ENCODE measurements around the gene OTOP3. TPM values are rescaled to one million over a fixed set of nuclear protein-coding genes. Genes with fewer than 3 reads are reported as not detected.
A peak's percentile ranks its signal among the peaks of the same experiment; 100 is the strongest.

The OTOP3 gene
- total RNA-seq, 1 experiment from 2014 or later = not detected

DNA sequence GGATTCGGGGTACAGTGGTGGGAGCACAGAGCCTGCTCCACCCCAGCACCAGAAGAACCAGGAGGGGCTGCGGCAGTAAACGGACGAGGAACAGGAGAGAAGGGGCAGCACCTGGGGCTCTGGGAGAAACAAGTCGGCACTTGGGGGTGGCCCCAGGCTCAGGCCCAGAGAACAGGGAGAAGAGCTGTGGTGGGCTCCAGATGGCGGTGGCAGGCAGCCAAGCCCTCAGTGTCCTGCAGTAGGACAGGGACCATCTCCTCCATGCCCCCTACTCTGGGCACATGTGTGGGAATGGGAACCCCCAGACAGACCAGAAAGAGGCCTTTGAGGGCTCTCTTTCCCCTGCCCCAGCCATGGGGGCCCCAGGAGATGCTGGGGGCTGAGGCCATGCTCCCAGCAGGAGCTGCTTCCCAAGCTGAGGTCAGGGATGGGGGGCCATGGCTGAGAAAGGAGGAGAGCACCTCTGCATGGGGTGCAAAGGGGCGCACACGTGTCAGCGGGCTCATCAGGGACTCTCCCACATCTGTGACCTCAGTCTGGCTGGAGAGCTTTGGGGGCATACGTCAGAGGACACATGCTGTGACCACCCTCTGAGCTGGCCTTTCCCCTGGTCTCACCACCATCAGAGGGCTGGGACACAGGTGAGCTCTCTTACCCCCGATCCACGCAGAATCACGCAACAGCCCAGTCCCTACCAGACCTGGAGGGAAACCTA lies 19.4 kb upstream of the OTOP3 start:
- Mint-ChIP-seq H3K9me3 (peaks cover 0 to 2% of the 10 kb centered on the region in 2 experiments; a peak in 2 of 5 replicates), H3K4me1 (peaks cover 18 to 33% of the 10 kb centered on the region in 2 experiments), H3K4me3 (no peak overlapping the region), H3K36me3 (ENCODE audit: insufficient read depth in 1 of 3, low read depth in 3 of 3) (peaks cover 0 to 3% (median 3%) of the 10 kb centered on the region in 3 experiments; a peak in 4 of 7 replicates), H3K27me3 (ENCODE audit: low read depth) (peaks cover 43% of the 10 kb centered on the region), H3K27ac (no peak overlapping the region; a peak in 2 of 7 replicates)
- Histone ChIP-seq H3K9me3 (ENCODE audit: control insufficient read depth, low read depth, low read length) (no peaks in the 10 kb centered on the region), H3K23ac (ENCODE audit: insufficient read length, low read depth, low read length) (no peak overlapping the region), H3K27me3 (ENCODE audit: insufficient read depth, low read length) (no peaks in the 10 kb centered on the region), H4K91ac (ENCODE audit: insufficient read length, low read depth, low read length) (no peak overlapping the region), H2BK120ac (ENCODE audit: low read depth, low read length, poor library complexity, severe bottlenecking) (no peak overlapping the region), H3K23me2 (ENCODE audit: insufficient read length, low read depth, low read length, poor library complexity, severe bottlenecking) (no peaks in the 10 kb centered on the region), H3K27ac (ENCODE audit: insufficient read length, low read depth, low read length) (no peak overlapping the region), H3K4ac (ENCODE audit: low read depth, low read length) (no peak overlapping the region), H4K8ac (replicated peaks; ENCODE audit: insufficient read length, low read depth, low read length) (peak overlapping the region; percentile 84), H2BK15ac (ENCODE audit: low read depth, low read length) (no peak overlapping the region), H4K20me1 (ENCODE audit: control insufficient read depth, insufficient read depth, insufficient read length) (no peaks in the 10 kb centered on the region), H3K18ac (ENCODE audit: insufficient read length, low read depth, low read length) (no peak overlapping the region), H2BK20ac (ENCODE audit: low read depth, low read length, poor library complexity, severe bottlenecking) (no peak overlapping the region), H2AFZ (ENCODE audit: low read length) (no peak overlapping the region), H3T11ph (ENCODE audit: low read length) (no peak overlapping the region), H2BK5ac (ENCODE audit: insufficient read length, low read length) (no peak overlapping the region), H4K5ac (ENCODE audit: insufficient read length, low read depth, low read length) (no peak overlapping the region), H3K14ac (ENCODE audit: insufficient read depth, low read length) (no peak overlapping the region), H3K4me2 (ENCODE audit: insufficient read depth, insufficient read length, low read length) (no peak overlapping the region), H3K79me2 (ENCODE audit: insufficient read depth, low read length) (no peaks in the 10 kb centered on the region), H3K4me1 (ENCODE audit: insufficient read depth, low read length) (no peaks in the 10 kb centered on the region), H3K79me1 (ENCODE audit: insufficient read depth, low read depth, low read length, poor library complexity, severe bottlenecking) (no peaks in the 10 kb centered on the region), H2BK12ac (ENCODE audit: insufficient read length, low read depth, low read length) (no peak overlapping the region), H2AK5ac (ENCODE audit: insufficient read length, low read length) (no peak overlapping the region), H3K9ac (ENCODE audit: extremely low read depth, insufficient read length, low read length) (no peak overlapping the region), H3K56ac (ENCODE audit: insufficient read length, low read depth, low read length) (no peak overlapping the region)
- DNase-seq = no peak
- no CpG with 5 or more reads among the region's 13 CpGs for WGBS (ENCODE audit: extremely low coverage, insufficient read length, low lambda C conversion rate)
- TF ChIP-seq, protein P1, sequence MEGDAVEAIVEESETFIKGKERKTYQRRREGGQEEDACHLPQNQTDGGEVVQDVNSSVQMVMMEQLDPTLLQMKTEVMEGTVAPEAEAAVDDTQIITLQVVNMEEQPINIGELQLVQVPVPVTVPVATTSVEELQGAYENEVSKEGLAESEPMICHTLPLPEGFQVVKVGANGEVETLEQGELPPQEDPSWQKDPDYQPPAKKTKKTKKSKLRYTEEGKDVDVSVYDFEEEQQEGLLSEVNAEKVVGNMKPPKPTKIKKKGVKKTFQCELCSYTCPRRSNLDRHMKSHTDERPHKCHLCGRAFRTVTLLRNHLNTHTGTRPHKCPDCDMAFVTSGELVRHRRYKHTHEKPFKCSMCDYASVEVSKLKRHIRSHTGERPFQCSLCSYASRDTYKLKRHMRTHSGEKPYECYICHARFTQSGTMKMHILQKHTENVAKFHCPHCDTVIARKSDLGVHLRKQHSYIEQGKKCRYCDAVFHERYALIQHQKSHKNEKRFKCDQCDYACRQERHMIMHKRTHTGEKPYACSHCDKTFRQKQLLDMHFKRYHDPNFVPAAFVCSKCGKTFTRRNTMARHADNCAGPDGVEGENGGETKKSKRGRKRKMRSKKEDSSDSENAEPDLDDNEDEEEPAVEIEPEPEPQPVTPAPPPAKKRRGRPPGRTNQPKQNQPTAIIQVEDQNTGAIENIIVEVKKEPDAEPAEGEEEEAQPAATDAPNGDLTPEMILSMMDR (conservative IDR thresholded peaks at IDR 0.05) = no peak

All from H9 (cell line).